ENCODE results near the gene STXBP5L.

GRCh38 chr3:121232309-121233225 lies 324.6 kb downstream of the STXBP5L start:
- TF ChIP-seq CTCF (IDR thresholded peaks at IDR 0.05; ENCODE audit: low read length) = no peak
- no peak for TF ChIP-seq EZH2 (IDR thresholded peaks at IDR 0.05; ENCODE audit: borderline replicate concordance, low read length)
